ENCODE results near the gene WBP1L. TPM values are rescaled to one million over a fixed set of nuclear protein-coding genes. Genes with fewer than 3 reads are reported as not detected.

The WBP1L gene
- total RNA-seq, 1 donor from 2014 or later = 29.6 TPM

- peaks cover 5% of the 10 kb centered on the region for H3K36me3 Mint-ChIP-seq (ENCODE audit: unreplicated experiment)
- peaks cover 5% of the 10 kb centered on the region for H3K27me3 Mint-ChIP-seq (ENCODE audit: unreplicated experiment)
- TF ChIP-seq CTCF (IDR thresholded peaks at IDR 0.05; ENCODE audit: partially characterized antibody, unreplicated experiment) = no peak
- DNase-seq = no peak
- no peak overlapping the region for H3K4me3 Mint-ChIP-seq (ENCODE audit: unreplicated experiment)
- H3K27ac Mint-ChIP-seq (ENCODE audit: unreplicated experiment) = no peak overlapping the region
- no peaks in the 10 kb centered on the region for H3K9me3 Mint-ChIP-seq (ENCODE audit: unreplicated experiment)
- H3K4me1 Mint-ChIP-seq (ENCODE audit: low read depth, unreplicated experiment) = peaks cover 5% of the 10 kb centered on the region
Measured at GRCh38 chr10:102785818-102786217, 42.1 kb downstream of the WBP1L start.

DNA sequence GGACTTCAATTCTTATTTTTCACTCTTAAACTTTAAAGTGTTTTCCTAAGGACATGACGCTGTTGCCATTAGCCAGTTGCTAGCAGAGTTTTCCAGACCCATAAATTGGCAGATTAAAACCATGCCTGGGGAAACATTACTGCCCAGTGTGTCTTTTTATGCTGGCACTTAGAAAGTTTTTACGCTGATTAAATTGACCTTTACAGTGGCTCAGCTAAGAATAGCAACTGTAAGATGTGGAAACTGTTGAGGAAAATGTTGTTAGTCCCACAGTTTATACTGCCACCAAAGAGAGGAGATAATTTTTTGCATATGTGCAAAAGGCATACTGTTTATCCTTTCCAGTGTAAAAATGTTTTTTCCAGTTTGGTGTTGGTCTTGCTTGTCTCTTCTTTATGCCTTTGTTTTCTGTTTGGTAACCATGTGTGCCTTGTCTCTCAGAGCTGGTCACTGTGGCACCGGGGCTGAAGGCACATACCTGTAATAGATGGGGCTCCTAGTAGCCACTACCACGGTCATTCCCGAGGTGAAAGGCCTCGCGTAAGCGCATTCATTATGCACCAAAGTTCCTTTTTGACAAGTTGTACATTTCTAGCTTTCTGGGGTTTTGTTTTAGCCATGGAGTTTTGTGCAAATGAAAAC lies 48.1 kb downstream of the WBP1L start:
- TF ChIP-seq CTCF (IDR thresholded peaks at IDR 0.05; ENCODE audit: partially characterized antibody, unreplicated experiment) = no peak
- Mint-ChIP-seq H3K4me3 (ENCODE audit: unreplicated experiment) (no peak overlapping the region), H3K27me3 (ENCODE audit: unreplicated experiment) (peaks cover 2% of the 10 kb centered on the region), H3K36me3 (ENCODE audit: unreplicated experiment) (peaks cover 5% of the 10 kb centered on the region), H3K27ac (ENCODE audit: unreplicated experiment) (no peak overlapping the region), H3K4me1 (ENCODE audit: low read depth, unreplicated experiment) (peaks cover 4% of the 10 kb centered on the region), H3K9me3 (ENCODE audit: unreplicated experiment) (no peaks in the 10 kb centered on the region)
- DNase-seq = no peak

GRCh38 chr10:102795453-102796406 lies 52.0 kb downstream of the WBP1L start:
- DNase-seq = no peak
- H3K27ac Mint-ChIP-seq (ENCODE audit: unreplicated experiment) = no peak overlapping the region
- no peaks in the 10 kb centered on the region for H3K9me3 Mint-ChIP-seq (ENCODE audit: unreplicated experiment)
- TF ChIP-seq CTCF (IDR thresholded peaks at IDR 0.05; ENCODE audit: partially characterized antibody, unreplicated experiment) = no peak
- peaks cover 4% of the 10 kb centered on the region for H3K4me1 Mint-ChIP-seq (ENCODE audit: low read depth, unreplicated experiment)
- H3K27me3 Mint-ChIP-seq (ENCODE audit: unreplicated experiment) = peaks cover 2% of the 10 kb centered on the region
- no peak overlapping the region for H3K4me3 Mint-ChIP-seq (ENCODE audit: unreplicated experiment)
- H3K36me3 Mint-ChIP-seq (ENCODE audit: unreplicated experiment) = no peaks in the 10 kb centered on the region

DNA sequence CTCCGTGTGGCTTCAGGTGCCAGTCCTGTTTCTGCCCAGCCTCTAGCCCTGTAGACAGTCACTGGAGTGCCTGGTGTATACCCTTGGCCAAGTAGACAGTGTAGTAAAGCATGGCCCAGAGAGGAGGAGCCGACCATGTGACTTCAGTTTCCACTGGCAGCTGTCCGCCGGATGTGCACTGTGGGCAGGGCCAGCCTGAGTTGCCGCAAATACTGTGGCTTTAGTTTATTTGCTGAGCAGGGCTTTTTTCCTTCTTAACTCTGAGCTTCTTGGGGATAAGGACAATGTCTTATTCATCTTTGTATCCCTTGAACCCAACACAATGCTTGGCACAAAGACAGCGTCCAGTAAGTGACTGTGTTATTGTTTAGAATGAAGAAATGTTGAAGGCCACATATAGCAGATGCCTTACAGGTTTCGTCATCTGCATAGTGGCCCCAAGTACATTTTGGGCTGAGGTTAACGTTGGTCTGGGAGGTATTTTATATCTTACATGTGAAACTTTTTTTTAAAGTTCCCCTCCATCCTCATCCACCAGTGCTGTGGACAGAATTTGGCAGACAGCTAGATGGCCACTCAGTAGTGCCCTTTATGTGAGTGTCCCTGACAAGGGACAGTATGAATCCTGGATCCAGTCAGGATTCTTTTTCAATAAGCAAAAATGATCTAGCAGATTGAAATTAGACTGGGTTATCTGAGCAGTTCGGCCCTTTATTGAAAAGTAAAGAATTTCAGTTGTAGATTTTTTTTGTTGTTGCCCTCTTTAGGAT lies 52.8 kb downstream of the WBP1L start:
- no peak overlapping the region for H3K4me3 Mint-ChIP-seq (ENCODE audit: unreplicated experiment)
- no peaks in the 10 kb centered on the region for H3K9me3 Mint-ChIP-seq (ENCODE audit: unreplicated experiment)
- peaks cover 2% of the 10 kb centered on the region for H3K27me3 Mint-ChIP-seq (ENCODE audit: unreplicated experiment)
- DNase-seq = no peak
- H3K27ac Mint-ChIP-seq (ENCODE audit: unreplicated experiment) = no peak overlapping the region
- peaks cover 4% of the 10 kb centered on the region for H3K4me1 Mint-ChIP-seq (ENCODE audit: low read depth, unreplicated experiment)
- no peak for TF ChIP-seq CTCF (IDR thresholded peaks at IDR 0.05; ENCODE audit: partially characterized antibody, unreplicated experiment)
- no peaks in the 10 kb centered on the region for H3K36me3 Mint-ChIP-seq (ENCODE audit: unreplicated experiment)

Measured in glutamatergic neuron (in vitro differentiated cells).